GM18517 (cell line): ENCODE data around the gene TBC1D8.
A peak's percentile ranks its signal among the peaks of the same experiment; 100 is the strongest.
"Not testable (repeated sequence)": the region's sequence is repeated elsewhere in the genome, so short reads cannot be mapped to it uniquely, and the experiment has no call there.

Source experiments
- ATAC-seq: cut with Tn5 transposase; IDR thresholded peaks from one replicate; pipeline ENCODE4 v1.9.1; 2021; ENCODE audit warnings: mild to moderate bottlenecking, moderate library complexity; ENCODE audit not compliant: unreplicated experiment

Gene TBC1D8

GRCh38 chr2:101080211-101081068, 70.7 kb downstream of the TBC1D8 start:
- no peak for ATAC-seq

GRCh38 chr2:101076581-101076980, 74.6 kb downstream of the TBC1D8 start:
- ATAC-seq, result no peak

GRCh38 chr2:101064868-101065549, 86.2 kb downstream of the TBC1D8 start:
- ATAC-seq, result no peak

DNA sequence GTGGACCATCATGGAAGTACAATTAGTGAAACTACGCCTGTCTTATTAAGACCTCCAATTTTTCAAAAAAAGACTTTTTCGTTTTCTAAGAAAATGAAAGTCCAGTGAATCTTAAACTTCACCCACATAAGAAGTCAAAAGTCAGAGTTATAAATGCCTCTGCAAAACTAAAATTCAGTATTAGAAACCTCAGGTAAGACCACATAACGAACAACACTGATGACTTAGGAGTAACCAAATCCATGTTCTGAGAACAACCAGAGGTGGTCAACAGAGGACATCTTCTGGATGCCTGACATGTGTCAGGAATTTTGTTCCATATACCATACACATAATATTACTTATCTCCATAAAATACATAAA, 86.7 kb downstream of the TBC1D8 start:
- ATAC-seq, result no peak

GRCh38 chr2:101064125-101064502, 87.1 kb downstream of the TBC1D8 start:
- no peak for ATAC-seq

- ATAC-seq, result peak; percentile 49
Observed at GRCh38 chr2:101063352-101064124, 87.6 kb downstream of the TBC1D8 start.

DNA sequence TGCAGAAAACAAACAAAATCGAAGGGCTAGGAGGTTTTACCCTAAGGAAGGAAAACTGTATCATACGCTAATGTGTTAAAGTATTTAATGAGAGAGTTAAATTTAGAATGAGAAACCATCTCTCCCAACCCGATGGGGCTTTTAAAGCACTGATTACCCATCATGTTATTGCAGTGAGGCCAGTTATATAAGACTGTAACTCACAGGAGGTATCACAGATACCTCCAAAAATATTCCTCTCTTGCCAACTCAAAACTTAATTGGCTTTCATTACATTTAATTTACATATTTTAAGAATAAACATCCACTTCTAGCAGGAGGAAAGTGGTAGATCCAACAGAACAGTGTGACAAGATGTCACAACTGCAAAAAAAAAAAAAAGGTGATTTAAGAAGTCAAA, 92.8 kb downstream of the TBC1D8 start:
- ATAC-seq, result no peak

DNA sequence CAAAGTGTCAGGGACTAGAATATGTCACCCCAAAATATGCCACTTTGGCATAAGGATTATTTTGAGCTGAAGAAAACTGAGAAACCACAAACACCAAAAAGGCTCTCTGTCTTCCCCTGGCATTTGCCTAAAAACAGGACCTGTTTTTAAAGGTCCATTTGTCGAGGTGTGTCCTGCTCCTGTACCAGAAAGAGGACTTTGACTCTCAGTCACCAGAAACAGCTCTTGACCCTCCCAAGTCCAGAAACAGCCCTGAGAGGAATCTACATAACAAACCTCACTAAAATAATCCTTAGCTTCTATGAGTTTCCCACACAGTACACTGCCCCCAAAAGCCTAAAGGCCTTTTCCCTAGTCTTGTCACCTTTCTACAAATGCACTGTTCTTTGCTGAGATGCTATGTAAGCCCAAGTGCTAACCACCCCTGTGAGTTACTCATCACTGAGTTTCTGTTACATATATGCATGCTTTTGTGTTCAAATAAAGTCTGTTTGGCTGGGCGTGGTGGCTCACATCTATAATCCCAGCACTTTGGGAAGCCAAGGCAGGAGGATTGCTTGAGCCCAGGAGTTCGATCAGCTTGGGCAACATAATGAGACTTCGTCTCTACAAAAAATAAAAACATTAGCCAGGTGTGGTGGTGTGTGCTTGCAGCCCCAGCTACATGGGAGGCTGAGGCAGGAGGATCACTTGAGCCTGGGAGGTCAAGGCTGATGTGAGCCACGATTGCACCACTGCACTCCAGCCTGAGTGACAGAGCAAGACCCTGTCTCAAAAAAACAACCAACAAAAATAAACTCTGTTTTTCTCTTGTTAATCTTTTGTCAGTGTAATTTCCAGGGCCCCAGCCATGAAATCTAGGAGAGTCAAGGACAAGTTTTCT, 93.9 kb downstream of the TBC1D8 start:
- ATAC-seq, result no peak

- no peak for ATAC-seq
Observed at GRCh38 chr2:101053117-101053516, 98.1 kb downstream of the TBC1D8 start.

- no peak for ATAC-seq
Observed at GRCh38 chr2:101052147-101052546, 99.0 kb downstream of the TBC1D8 start.

- ATAC-seq, result not testable (repeated sequence)
Observed at GRCh38 chr2:101050886-101051285, 100.3 kb downstream of the TBC1D8 start.

- no peak for ATAC-seq
Observed at GRCh38 chr2:101048756-101049155, 102.4 kb downstream of the TBC1D8 start.

DNA sequence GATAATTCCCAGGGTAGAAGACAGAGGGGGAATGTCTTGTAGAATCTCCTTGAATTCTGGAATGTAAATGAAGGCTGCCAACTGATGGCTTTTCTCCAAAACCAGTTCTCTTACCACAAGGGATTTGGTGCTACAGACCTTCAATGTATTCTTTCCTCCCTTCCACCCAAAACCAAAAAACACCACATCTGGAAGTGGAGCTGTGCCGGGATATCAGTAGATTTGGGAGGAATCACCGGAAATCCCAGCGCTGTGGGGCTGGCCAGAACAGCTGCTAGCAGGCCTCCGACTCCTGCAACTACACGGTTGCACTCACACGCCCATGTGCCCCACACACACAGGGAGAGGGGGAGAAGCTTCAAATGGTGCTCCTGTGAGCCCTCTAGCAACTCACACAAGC, 103.4 kb downstream of the TBC1D8 start:
- no peak for ATAC-seq

GRCh38 chr2:101047075-101047766, 104.0 kb downstream of the TBC1D8 start:
- no peak for ATAC-seq

DNA sequence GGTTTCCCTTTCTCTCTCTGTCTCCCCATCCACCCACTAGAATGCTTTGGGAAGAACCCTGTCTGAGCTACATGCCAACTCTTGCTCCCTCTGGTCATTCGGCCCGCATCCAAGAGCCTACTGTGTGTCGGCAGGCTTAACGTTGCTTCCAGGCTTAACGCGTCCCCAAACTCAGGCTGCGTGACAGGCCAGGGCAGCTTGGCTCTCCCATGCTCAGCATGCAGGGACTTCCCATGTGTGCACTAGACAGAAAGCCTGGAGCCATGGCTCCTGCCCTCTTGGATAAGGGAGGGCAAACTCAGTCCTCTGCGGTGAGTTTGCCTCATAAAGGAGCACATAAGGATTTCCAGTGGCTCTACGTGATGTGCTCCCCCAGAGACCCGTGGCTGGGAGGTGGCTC, 105.9 kb downstream of the TBC1D8 start:
- ATAC-seq, result no peak

GRCh38 chr2:101041413-101041812, 109.8 kb downstream of the TBC1D8 start:
- ATAC-seq, result no peak

- ATAC-seq, result no peak
Observed at GRCh38 chr2:101040761-101041160, 110.4 kb downstream of the TBC1D8 start.

GRCh38 chr2:101040072-101040471, 111.1 kb downstream of the TBC1D8 start:
- ATAC-seq, result no peak

DNA sequence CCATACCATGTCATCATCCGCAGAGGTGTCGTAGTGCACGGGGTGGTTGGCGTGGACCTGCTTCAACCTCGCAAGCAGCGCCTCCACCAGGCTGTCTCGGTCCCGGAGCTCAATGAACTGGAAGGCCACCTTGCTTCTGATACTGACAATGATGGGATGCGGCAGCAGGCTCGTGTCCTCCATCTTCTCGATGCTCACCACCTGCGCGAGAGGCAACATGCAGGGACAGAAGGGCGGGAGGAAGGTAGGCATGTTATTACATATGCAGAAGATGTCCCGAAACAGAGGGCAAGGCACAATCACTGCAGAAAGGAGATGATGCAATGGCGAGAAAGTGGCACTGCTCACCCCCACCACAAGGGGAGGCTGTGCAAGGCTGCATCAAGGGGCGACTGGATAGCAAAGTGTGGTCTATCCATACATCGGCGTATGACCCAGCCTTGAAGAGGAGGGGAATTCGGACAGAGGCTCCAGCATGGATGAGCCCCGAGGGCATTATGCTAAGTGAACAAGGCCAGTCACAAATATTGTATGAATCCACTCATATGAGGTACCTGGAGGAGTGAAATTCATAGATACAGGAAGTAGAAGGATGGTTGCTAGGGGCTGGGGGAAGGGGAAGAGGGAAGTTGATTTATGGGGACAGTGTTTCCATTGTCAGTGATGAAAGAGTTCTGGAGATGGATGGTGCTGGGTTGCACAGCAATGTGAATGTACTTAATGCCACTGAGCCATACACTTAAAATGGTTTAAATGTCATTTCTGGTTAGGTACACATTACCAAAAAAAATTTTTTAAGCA, 112.5 kb downstream of the TBC1D8 start:
- no peak for ATAC-seq
